ENCODE results near the gene TTI1.
A peak's percentile ranks its signal among the peaks of the same experiment; 100 is the strongest.

TTI1 gene

DNA sequence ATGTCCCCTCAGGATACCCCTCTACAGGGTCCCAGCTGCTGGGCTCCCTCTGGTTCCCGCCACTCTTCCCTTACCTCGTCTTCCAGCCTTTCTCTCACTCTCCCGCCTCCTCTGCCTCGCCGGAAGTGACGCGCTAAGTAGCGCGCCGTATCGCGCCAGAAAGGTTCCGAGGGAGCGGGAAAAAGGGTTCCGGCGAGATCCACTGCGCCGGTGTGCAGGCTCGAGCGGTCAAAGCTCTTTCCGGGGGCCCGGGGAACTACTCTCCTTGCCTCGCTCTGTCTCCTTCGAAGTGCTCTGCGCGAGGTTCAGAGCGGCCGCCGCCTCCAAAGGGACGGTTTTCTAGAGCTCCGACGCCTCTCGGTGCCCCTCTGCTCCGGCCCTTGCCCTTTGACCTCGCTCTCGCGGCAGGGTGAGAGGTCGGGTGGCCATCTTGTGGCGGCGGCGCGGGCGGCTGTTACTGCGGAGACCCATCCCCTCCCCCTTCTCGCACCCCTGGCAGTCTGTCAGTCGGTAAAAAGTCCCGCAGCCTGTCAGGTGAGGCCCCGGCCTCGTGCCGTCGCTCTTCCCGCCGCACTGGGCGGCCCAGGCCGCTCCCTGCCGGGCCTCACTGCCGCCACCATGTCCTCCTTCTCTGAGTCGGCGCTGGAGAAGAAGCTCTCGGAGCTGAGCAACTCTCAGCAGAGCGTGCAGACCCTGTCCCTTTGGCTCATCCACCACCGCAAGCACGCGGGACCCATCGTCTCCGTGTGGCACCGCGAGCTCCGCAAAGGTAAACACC is at the start of gene TTI1, which contains the start of gene RPRD1B:
TTI1 (minus strand) TSS at position 127 of the 778 bp plus-strand sequence. CDS start 19,640 bp downstream, outside the sequence.
RPRD1B (plus strand) TSS at position 417 of the 778 bp plus-strand sequence; CDS start at position 619, 202 bp downstream.
- DNase-seq, result peak; percentile 95

DNA sequence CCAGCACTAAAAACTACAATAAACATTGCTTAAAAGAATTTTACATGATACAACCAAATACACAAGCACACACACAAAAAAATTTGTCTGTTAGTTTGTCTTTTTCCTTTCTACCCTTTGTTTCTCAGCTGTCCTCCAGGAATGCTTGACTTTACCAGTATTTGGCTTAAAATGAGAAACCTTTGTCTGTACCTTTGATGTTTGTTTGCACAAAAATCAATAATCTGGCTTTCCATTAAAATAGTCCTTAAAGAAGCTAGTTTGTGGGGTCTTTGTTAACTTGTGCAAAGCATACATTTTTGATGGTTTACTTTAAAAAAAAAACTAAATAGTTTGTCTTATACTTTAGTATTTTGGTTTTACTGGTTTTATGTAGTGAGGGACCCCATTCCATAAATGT is 49.6 kb upstream of the TTI1 start:
- no peak for DNase-seq

- DNase-seq, result no peak
Measured at GRCh38 chr20:38081575-38081974, 48.3 kb upstream of the TTI1 start.

- no peak for DNase-seq
Measured at GRCh38 chr20:38079353-38079752, 46.1 kb upstream of the TTI1 start.

GRCh38 chr20:38078084-38078483 is 44.8 kb upstream of the TTI1 start:
- DNase-seq, result no peak

DNA sequence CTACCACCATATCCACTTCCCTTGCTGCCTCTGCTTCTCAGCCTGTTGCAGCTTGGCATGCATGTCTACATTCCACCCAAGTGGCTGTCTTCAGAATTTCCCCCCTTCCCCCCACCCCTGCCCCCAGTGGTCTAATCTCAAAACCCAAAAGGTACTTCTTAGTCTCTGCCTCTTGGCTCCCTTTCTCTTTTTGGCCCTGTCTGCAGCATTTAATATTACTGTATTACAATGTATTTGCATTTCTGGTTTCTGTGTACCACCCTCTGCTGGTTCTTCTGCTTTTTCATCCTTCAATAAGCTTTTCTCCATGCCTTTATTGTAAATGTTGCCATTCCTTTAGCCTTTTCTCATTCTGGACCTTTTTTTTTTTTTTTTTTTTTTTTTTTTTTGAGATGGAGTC is 43.3 kb upstream of the TTI1 start:
- no peak for DNase-seq

DNA sequence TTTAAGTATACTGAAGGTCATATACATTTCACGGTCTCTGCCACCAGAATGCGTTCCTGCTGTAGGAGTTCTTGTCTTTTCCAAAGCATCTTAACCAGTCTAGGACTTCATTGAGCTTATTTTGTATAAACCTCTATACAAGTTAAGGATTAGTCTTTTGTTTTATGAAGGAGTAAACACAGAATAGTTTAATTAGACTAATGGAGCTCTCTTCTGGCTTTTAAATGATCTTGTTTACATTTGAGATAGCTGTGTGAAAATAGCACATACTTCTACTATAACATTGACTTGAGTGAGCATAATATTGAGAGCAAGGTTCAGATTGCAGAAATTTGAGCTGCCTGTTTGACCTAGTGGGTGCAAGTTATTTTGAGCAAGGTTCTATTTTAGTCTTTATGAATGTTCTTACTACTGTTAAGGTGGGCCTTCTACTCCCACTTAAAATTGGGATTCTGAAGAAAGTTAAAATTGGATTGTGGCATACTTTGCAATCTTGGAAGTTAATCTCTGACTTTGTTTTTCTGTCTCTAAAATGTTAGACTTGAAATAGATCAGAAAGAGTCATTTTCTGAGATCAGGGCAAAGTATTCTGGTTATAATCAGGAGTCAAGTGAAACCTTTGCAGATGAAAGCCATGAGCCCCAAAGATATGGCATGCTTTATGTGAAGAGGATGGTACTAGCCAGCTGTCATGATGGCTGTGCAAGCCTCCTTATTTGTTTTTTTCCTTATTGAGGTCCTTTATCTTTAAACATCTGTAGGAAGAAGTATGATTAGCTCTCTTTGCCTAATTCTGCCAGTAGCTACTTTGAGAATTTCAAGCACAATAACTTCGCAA is 42.1 kb upstream of the TTI1 start:
- DNase-seq, result no peak

DNA sequence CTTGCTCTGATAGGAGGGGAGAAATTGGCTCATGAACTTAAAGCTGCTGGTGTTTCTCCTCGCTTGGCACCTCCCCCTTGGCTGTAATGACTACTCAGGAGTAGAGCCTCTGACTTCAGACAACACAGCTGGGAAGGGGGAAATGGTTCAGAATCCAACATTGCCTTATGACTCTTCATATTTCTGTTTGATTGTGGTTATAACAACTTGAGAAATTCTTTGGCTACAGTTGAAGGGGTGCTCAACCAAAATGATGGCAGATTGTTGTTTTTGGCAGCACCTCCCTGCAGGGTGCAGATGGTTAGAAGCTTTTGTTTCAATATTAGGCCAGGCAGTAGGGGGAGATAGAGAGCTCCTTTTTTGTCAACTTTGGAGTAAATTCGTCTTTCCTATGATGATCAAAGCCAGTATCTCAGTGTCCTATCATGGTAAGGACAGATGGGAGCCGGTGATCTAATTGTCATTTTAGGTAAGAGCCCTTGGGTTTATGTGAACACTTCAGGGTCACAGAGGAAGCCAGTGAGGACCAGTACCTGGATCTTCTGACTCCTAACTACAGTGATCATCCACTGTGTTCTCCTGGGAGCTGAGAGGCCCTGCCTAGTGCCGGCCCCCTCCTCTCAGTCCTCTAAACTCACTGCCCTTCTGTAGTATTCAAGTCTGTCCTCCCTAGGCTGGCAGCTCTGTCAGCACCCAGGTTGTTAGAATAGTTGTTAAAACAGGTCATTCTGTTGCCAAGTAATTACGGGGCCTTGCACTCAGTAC is 40.2 kb upstream of the TTI1 start:
- peak; percentile 75 for DNase-seq

DNA sequence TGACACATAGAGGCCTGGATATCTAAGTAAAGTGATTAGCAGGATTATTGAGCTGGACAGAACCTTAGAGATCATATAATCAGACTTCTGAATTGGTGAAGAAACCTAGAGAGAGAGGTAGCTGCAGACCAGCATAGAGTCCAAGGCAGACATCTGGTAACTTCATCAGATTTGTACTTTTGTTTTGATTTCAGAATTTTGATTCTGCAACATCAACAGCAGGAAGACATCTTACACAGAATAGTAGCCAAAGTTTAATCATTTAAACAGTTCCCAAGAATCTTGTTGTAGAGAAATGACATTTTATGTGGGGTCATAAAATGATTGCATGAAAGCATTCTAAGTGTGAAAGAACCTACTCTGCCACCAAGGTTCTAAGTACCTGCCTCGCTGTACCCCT is 39.6 kb upstream of the TTI1 start:
- no peak for DNase-seq

DNA sequence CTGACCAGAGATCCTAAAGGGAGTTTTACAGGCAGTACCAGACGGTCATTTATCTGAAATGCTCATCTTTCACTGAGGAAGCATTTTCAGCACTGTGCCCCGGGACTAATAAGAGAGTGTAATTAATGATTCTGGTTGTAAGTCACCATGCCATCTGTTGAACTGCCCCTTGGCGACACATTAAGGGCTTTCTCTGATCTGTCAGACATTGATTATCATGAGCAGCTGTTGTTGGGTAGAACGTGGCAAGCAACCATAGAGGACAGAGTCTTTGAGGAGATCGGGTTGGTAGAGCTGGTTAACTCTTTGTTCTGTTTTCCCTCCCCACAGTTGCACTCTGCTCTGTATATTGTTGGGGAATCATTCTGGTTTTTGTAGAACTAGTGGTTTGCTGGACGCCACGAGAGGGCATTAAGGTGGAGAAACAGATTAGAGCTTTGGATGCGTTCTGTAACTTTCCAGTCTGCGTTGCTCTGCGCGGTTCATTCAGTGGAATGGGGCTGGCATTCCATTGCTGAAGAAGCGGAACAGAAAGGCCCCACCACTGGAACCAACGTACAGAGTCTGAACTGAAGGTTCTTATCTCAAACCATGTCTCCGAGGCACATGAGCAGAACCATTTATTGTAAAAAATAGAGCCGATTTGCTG is 34.6 kb upstream of the TTI1 start:
- DNase-seq, result no peak

DNA sequence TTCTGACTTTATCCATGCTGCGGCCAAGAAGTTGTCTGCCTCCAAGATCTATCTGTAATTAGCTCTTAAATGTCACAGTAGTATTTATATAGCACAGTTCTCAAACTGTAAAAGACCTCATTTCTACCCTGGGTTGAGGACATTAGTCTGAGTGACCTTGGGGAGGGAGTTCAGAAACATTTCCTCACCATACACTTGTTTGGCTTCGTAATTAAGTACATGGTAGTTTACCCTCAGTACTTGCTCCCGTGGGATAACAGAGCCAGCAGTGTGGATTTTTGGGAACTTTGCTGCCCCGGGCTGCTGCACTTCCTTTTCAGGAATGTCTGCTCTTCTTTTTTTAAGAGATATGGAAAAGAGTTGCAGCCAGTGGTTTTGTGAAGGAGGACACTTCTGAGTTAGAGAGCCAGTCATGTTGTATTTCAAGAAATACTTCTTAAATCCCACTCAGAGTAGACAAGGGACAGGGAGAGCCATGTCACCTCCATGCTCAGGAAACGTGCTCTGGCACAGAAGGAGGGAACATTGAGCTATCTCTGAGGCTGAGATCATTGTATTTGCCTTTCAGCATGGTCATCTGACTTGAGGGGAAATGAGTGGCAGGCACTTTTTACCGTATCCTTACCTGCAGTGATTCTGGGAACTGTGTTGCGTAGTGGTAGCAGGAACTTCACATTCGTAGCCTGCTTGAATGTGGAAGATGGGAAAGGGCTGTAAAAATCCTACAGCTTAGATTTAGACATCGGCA is 33.9 kb upstream of the TTI1 start:
- DNase-seq, result no peak

DNA sequence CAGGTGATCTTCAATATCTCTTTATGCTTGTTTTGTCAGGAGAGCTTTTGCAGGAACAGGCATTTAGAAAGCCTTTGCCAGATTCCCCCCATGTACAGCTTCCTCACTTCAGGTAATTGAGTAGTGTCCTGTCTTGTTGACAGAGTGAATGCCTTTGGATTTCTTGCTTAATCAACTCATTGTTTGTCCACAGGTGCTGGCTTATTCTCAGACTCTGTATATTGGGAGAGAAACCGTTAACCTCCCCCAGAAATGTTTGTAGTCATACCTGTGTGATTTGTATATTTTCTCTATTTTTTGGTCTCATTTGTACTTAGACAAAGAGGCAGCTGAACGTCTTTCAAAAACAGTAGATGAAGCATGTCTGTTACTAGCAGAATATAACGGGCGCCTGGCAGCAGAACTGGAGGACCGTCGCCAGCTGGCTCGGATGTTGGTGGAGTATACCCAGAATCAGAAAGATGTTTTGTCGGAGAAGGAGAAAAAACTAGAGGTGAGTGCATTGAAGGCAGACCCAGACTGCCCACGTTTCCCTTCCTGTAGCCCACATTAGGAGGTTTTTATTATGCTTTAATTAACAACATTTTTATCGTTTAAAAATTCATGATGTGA is 32.6 kb upstream of the TTI1 start:
- no peak for DNase-seq

DNA sequence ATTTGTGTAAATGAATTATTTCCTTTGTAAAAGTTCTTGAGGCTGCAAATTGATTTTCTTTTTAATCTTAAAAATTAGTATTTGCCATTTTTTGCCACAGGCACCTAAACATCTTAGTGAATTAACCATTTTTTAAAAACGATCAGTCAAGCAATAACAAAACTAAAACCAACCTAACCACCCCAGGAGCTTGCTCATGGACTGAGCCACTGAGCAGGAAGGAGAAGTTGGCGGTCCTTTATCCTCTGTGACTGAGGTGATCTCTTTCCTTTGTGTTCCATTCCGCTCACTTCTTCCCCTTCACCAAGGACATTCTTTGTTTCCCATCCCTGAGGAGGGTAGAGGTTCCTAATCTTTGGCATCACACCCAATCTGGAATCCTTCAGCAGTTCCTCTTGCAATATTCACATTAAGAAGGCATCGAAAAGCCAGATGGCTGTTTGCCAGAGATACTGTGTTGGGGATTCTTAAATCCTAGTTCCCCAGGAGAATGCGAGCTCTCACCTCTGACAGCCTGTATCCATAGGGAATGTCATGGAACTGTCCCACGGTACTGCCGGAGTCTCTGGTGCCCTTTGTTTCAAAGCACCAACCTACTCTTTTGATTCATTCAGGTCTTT is 30.8 kb upstream of the TTI1 start:
- DNase-seq, result no peak

GRCh38 chr20:38062890-38063289 is 29.6 kb upstream of the TTI1 start:
- DNase-seq, result no peak

GRCh38 chr20:38061109-38061508 is 27.9 kb upstream of the TTI1 start:
- DNase-seq, result no peak

GRCh38 chr20:38060536-38060935 is 27.3 kb upstream of the TTI1 start:
- DNase-seq, result no peak

DNA sequence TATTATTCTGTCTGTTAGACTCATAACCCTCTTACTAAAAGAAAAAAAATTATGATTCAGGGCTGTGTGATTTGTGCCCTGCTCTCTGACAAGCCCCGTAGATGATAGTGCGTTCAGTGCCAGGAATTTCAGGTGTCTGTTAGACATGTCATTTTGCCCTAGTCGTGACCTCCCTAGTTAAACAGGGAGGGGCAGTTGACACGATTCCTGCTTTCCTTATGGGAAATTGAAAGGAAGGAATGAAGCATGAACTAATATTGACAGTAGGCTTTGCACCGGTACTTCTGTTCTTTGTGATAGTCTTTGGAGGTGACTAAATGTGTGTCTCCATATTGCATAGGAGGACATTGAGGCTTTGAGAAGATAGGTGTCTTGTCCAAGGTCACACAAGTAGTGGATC is 26.6 kb upstream of the TTI1 start:
- DNase-seq, result no peak

DNA sequence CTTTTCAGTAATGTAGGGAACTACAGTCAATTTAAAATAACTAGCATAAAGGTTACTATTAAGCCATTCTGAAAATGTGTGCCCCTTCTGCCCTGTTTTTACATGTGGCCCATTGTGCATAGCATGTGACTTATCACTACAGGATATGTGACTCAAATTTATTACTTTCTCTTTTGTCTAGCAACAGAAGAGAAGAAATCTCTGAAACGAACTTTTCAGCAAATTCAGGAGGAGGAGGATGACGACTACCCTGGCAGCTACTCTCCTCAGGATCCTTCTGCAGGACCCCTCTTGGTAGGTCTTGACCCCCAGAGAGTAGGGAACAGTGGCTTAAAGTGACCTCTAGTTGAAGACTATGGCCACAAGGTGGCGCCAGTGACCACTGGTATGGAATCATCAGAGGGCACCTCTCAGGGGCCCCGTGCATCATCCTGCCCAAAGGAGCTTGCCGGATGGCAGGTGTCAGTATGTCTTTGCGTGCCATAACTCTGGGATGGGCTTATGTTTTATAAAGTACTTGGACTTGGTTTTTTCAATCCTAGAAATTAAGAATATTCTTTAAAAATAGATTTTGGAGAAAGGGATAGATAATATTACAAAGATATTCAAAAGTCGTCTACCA is 24.2 kb upstream of the TTI1 start:
- peak; percentile 85 for DNase-seq

- DNase-seq, result no peak
Measured at GRCh38 chr20:38055848-38056247, 22.6 kb upstream of the TTI1 start.

DNA sequence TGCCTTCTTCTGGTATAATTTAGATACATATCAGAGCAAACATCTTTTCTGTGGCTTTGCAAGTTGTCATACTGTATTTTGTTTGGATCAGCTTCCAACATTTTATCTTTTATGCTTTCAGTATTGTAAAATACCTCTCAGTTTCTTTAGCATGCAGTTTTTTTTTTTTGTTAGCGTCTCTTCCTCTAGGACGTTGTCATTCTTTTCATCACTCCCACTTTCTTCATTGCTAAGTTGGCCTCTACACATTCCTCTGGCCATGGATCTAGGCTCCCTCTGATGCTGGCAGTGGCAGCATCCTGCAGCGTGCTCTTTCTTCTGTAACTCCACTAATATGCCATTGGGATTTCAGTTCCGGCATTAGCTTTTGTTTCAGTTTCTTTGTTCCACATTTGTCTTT is 22.0 kb upstream of the TTI1 start:
- no peak for DNase-seq

DNA sequence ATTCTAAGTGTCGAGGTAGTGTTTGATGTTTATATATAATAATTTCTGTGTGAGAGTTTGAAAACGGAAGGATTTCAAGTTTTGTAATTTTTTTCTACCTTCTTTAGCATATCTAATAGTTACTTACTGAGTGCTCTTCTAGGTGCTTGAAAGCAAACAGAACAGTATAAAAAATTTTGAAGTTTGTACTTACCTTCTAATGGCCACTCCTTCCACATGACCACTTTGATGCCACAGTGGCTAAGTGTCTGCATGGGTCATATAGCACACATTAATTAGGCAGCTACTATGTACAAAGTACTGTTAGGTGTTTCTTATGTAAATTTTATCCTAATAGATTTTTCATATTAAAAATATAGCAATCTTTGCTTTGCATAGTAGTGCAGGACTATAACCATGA is 21.4 kb upstream of the TTI1 start:
- no peak for DNase-seq

Measured in OCI-M1 (cell line).